ENCODE results near the gene CNOT10.

DNA sequence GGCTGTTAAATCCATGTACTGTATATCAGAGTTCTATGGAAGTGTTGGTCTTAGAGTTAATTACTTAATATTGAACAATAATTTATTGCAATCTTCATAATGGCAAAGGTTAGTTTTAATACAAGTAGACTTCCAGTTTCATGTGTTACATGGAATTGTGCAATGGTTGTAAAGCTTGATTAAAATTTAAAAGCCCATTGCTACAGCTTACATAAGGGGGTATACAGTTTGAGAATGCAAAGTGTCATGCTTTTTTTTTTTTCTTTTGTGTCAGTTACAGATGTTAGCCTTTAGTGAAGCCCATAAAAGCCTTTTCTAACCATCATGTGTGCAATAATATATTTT, 22.0 kb downstream of the CNOT10 start:
- TF ChIP-seq CTCF (IDR thresholded peaks at IDR 0.05) (no peak), EZH2 (IDR thresholded peaks at IDR 0.05) (no peak)

Measured in neural progenitor cell (in vitro differentiated cells).